CD4-positive, CD25-positive, alpha-beta regulatory T cell (primary cell): ENCODE data around the gene KDM2B. TPM values are rescaled to one million over a fixed set of nuclear protein-coding genes. Genes with fewer than 3 reads are reported as not detected.

ENCODE experiments used
- ATAC-seq, 2 donors: fragments of 150-1000 bp; cut with Tn5 transposase; one replicate each; pipeline ENCODE4 v1.10.0; 2021; ENCODE audit warnings: low read depth in 2 of 2, moderate number of reproducible peaks in 2 of 2, moderate library complexity in 1 of 2
- DNase-seq, 3 donors: peaks; one replicate each; pipeline versions ENCODE4 v3.0.0 to v3.0.0-alpha.2; 2012 to 2022; ENCODE audit warnings: mixed read lengths in 1 of 3
- H3K27ac ChIP-seq: one replicate; pipeline ENCODE4 v1.7.0; 2013; ENCODE audit warnings: mild to moderate bottlenecking, low read length; ENCODE audit not compliant: insufficient read depth, poor library complexity, severe bottlenecking
- H3K27me3 ChIP-seq: one replicate; pipeline ENCODE4 v1.7.0; 2013; ENCODE audit warnings: low read length; ENCODE audit not compliant: control insufficient read depth, insufficient read depth
- H3K36me3 ChIP-seq: one replicate; pipeline ENCODE4 v1.7.0; 2013; ENCODE audit warnings: mild to moderate bottlenecking, low read length, moderate library complexity; ENCODE audit not compliant: control insufficient read depth, insufficient read depth
- H3K4me1 ChIP-seq: 2 replicates; pipeline ENCODE4 v1.7.0; 2013; ENCODE audit warnings: mild to moderate bottlenecking, low read length; ENCODE audit not compliant: insufficient read depth, control insufficient read depth, poor library complexity, severe bottlenecking
- H3K4me3 ChIP-seq: one replicate; pipeline ENCODE4 v1.7.0; 2013; ENCODE audit warnings: low read depth, mild to moderate bottlenecking, low read length, moderate library complexity
- H3K9me3 ChIP-seq, 2 experiments: 1 replicate in 1 of 2; 2 replicates in 1 of 2; pipeline ENCODE4 v1.7.0; 2013; ENCODE audit warnings: low read length in 2 of 2, mild to moderate bottlenecking in 1 of 2, moderate library complexity in 1 of 2; ENCODE audit not compliant: control insufficient read depth in 2 of 2
- H3K27ac Mint-ChIP-seq, 3 donors: one replicate each; pipeline ENCODE4 v1.8.0; 2020 to 2022; ENCODE audit warnings: mild to moderate bottlenecking in 3 of 3, mixed read lengths in 3 of 3, moderate library complexity in 2 of 3
- H3K27me3 Mint-ChIP-seq: one replicate; pipeline ENCODE4 v1.8.0; 2022; ENCODE audit warnings: mild to moderate bottlenecking, mixed read lengths
- H3K36me3 Mint-ChIP-seq: one replicate; pipeline ENCODE4 v1.8.0; 2020; ENCODE audit warnings: mixed read lengths
- H3K4me1 Mint-ChIP-seq, 4 donors: one replicate each; pipeline ENCODE4 v1.8.0; 2020 to 2022; ENCODE audit warnings: mixed read lengths in 4 of 4, mild to moderate bottlenecking in 1 of 4
- H3K4me3 Mint-ChIP-seq, 4 donors: one replicate each; pipeline ENCODE4 v1.8.0; 2020 to 2022; ENCODE audit warnings: mild to moderate bottlenecking in 4 of 4, mixed read lengths in 4 of 4, moderate library complexity in 3 of 4
- H3K9me3 Mint-ChIP-seq, 7 donors: one replicate each; pipeline ENCODE4 v1.8.0; 2020 to 2022; ENCODE audit warnings: mixed read lengths in 7 of 7, mild to moderate bottlenecking in 3 of 7, moderate library complexity in 2 of 7
- polyA plus RNA-seq, 4 donors: library from polyadenylated mRNA; unstranded; fragments of 300-500 nt; fragmentation: Illumina TruSeq; gene quantifications; one replicate each; pipeline ENCODE4 v1.2.3, GENCODE V29; 2021
- total RNA-seq: library from RNA; stranded (reverse); gene quantifications from one replicate; pipeline ENCODE4 v1.2.3, GENCODE V29; 2022

KDM2B gene
- total and polyA plus RNA-seq, 5 donors from 2014 or later: 9.4 to 128 (median 11.5) TPM

- no peak overlapping the region for H3K4me3 ChIP-seq
- no peak overlapping the region for H3K27ac ChIP-seq
- no peak for DNase-seq
- H3K4me1 Mint-ChIP-seq: peaks cover 10 to 45% (median 15%) of the 10 kb centered on the region in 4 donors
- H3K36me3 ChIP-seq: peaks cover 12% of the 10 kb centered on the region
- H3K4me3 Mint-ChIP-seq: no peak overlapping the region
- H3K4me1 ChIP-seq: peaks cover 9% of the 10 kb centered on the region
- no peak overlapping the region for H3K27ac Mint-ChIP-seq
- no peaks in the 10 kb centered on the region for H3K27me3 ChIP-seq
- no peak for ATAC-seq
- no peaks in the 10 kb centered on the region for H3K9me3 Mint-ChIP-seq
- H3K27me3 Mint-ChIP-seq: no peaks in the 10 kb centered on the region
- H3K9me3 ChIP-seq: no peaks in the 10 kb centered on the region
- H3K36me3 Mint-ChIP-seq: peaks cover 8% of the 10 kb centered on the region
Measured at GRCh38 chr12:121455766-121456420, 124.9 kb downstream of the KDM2B start.

GRCh38 chr12:121454921-121455320 lies 125.9 kb downstream of the KDM2B start:
- Histone ChIP-seq H3K27me3 (no peaks in the 10 kb centered on the region), H3K9me3 (no peaks in the 10 kb centered on the region), H3K4me1 (peaks cover 4% of the 10 kb centered on the region), H3K36me3 (peaks cover 12% of the 10 kb centered on the region), H3K27ac (no peak overlapping the region), H3K4me3 (no peak overlapping the region)
- ATAC-seq (no peak), DNase-seq (no peak)
- Mint-ChIP-seq H3K4me3 (no peak overlapping the region), H3K4me1 (peaks cover 5 to 37% (median 12%) of the 10 kb centered on the region in 4 donors), H3K27ac (peak overlapping the region; percentile 32 to 65 (median 58)), H3K27me3 (no peaks in the 10 kb centered on the region), H3K36me3 (peaks cover 4% of the 10 kb centered on the region), H3K9me3 (no peaks in the 10 kb centered on the region)

- no peak overlapping the region for H3K4me3 Mint-ChIP-seq
- no peaks in the 10 kb centered on the region for H3K27me3 Mint-ChIP-seq
- H3K27ac Mint-ChIP-seq: peak overlapping the region in 1 of 3 donors; percentile 51
- no peak for DNase-seq
- H3K36me3 Mint-ChIP-seq: peaks cover 4% of the 10 kb centered on the region
- H3K27ac ChIP-seq: no peak overlapping the region
- H3K9me3 ChIP-seq: no peaks in the 10 kb centered on the region
- H3K36me3 ChIP-seq: peaks cover 15% of the 10 kb centered on the region
- peaks cover 4% of the 10 kb centered on the region for H3K4me1 ChIP-seq
- H3K9me3 Mint-ChIP-seq: no peaks in the 10 kb centered on the region
- no peak overlapping the region for H3K4me3 ChIP-seq
- H3K27me3 ChIP-seq: no peaks in the 10 kb centered on the region
- ATAC-seq: no peak
- H3K4me1 Mint-ChIP-seq: peaks cover 4 to 38% (median 14%) of the 10 kb centered on the region in 4 donors
Measured at GRCh38 chr12:121453629-121454028, 127.2 kb downstream of the KDM2B start.

GRCh38 chr12:121452985-121453360 lies 127.8 kb downstream of the KDM2B start:
- peaks cover 4% of the 10 kb centered on the region for H3K4me1 ChIP-seq
- DNase-seq (no peak), ATAC-seq (no peak)
- no peaks in the 10 kb centered on the region for H3K9me3 ChIP-seq
- Mint-ChIP-seq H3K36me3 (peaks cover 4% of the 10 kb centered on the region), H3K4me1 (peaks cover 6 to 41% (median 14%) of the 10 kb centered on the region in 4 donors), H3K9me3 (no peaks in the 10 kb centered on the region), H3K4me3 (no peak overlapping the region), H3K27me3 (no peaks in the 10 kb centered on the region), H3K27ac (no peak overlapping the region)
- H3K36me3 ChIP-seq: peaks cover 18% of the 10 kb centered on the region
- H3K27me3 ChIP-seq: no peaks in the 10 kb centered on the region
- no peak overlapping the region for H3K4me3 ChIP-seq
- H3K27ac ChIP-seq: no peak overlapping the region

- H3K9me3 ChIP-seq: no peaks in the 10 kb centered on the region
- peaks cover 6 to 36% (median 14%) of the 10 kb centered on the region in 4 donors for H3K4me1 Mint-ChIP-seq
- H3K27ac Mint-ChIP-seq: no peak overlapping the region
- no peaks in the 10 kb centered on the region for H3K9me3 Mint-ChIP-seq
- DNase-seq (no peak), ATAC-seq (no peak)
- H3K4me3 ChIP-seq: no peak overlapping the region
- no peak overlapping the region for H3K27ac ChIP-seq
- H3K36me3 ChIP-seq: peaks cover 18% of the 10 kb centered on the region
- no peak overlapping the region for H3K4me3 Mint-ChIP-seq
- H3K4me1 ChIP-seq: peaks cover 4% of the 10 kb centered on the region
- H3K36me3 Mint-ChIP-seq: peaks cover 4% of the 10 kb centered on the region
- H3K27me3 Mint-ChIP-seq: no peaks in the 10 kb centered on the region
- no peaks in the 10 kb centered on the region for H3K27me3 ChIP-seq
Measured at GRCh38 chr12:121452340-121452984, 128.4 kb downstream of the KDM2B start.

- no peak for ATAC-seq
- H3K4me1 Mint-ChIP-seq: peaks cover 6 to 32% (median 14%) of the 10 kb centered on the region in 4 donors
- H3K27ac Mint-ChIP-seq: peak overlapping the region in 1 of 3 donors; percentile 9
- Histone ChIP-seq H3K36me3 (peaks cover 18% of the 10 kb centered on the region), H3K9me3 (no peaks in the 10 kb centered on the region), H3K27me3 (no peaks in the 10 kb centered on the region), H3K27ac (no peak overlapping the region), H3K4me1 (peaks cover 4% of the 10 kb centered on the region), H3K4me3 (no peak overlapping the region)
- DNase-seq: no peak
- no peaks in the 10 kb centered on the region for H3K27me3 Mint-ChIP-seq
- H3K9me3 Mint-ChIP-seq: no peaks in the 10 kb centered on the region
- H3K4me3 Mint-ChIP-seq: no peak overlapping the region
- peaks cover 4% of the 10 kb centered on the region for H3K36me3 Mint-ChIP-seq
Measured at GRCh38 chr12:121451961-121452339, 128.9 kb downstream of the KDM2B start.

GRCh38 chr12:121448771-121449315 lies 132.0 kb downstream of the KDM2B start:
- Mint-ChIP-seq H3K9me3 (no peaks in the 10 kb centered on the region), H3K27me3 (no peaks in the 10 kb centered on the region), H3K36me3 (peaks cover 4% of the 10 kb centered on the region), H3K4me3 (no peak overlapping the region), H3K27ac (no peak overlapping the region), H3K4me1 (peaks cover 6 to 21% (median 15%) of the 10 kb centered on the region in 4 donors)
- H3K4me1 ChIP-seq: no peaks in the 10 kb centered on the region
- no peaks in the 10 kb centered on the region for H3K9me3 ChIP-seq
- ATAC-seq (no peak), DNase-seq (no peak)
- H3K4me3 ChIP-seq: no peak overlapping the region
- peaks cover 22% of the 10 kb centered on the region for H3K36me3 ChIP-seq
- H3K27ac ChIP-seq: no peak overlapping the region
- no peaks in the 10 kb centered on the region for H3K27me3 ChIP-seq
